MM.1S (cell line): Measurements from ENCODE around the gene COPZ1.
"Not testable (repeated sequence)": the region's sequence is repeated elsewhere in the genome, so short reads cannot be mapped to it uniquely, and the experiment has no call there.

Source experiments
- EZH2phosphoT487 ChIP-seq: fragments of 300-600 bp; sonication (generic); IDR thresholded peaks from 2 replicates; pipeline ENCODE4 v1.6.1; 2018; ENCODE audit warnings: antibody characterized with exemption, low read length
- TF ChIP-seq, protein P1 (sequence below): fragments of 300-600 bp; sonication (generic); IDR thresholded peaks from 2 replicates; pipeline ENCODE4 v1.5.1; 2016; ENCODE audit warnings: antibody characterized with exemption, low read length, mixed read lengths

- TF ChIP-seq, protein P1, sequence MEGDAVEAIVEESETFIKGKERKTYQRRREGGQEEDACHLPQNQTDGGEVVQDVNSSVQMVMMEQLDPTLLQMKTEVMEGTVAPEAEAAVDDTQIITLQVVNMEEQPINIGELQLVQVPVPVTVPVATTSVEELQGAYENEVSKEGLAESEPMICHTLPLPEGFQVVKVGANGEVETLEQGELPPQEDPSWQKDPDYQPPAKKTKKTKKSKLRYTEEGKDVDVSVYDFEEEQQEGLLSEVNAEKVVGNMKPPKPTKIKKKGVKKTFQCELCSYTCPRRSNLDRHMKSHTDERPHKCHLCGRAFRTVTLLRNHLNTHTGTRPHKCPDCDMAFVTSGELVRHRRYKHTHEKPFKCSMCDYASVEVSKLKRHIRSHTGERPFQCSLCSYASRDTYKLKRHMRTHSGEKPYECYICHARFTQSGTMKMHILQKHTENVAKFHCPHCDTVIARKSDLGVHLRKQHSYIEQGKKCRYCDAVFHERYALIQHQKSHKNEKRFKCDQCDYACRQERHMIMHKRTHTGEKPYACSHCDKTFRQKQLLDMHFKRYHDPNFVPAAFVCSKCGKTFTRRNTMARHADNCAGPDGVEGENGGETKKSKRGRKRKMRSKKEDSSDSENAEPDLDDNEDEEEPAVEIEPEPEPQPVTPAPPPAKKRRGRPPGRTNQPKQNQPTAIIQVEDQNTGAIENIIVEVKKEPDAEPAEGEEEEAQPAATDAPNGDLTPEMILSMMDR = not testable (repeated sequence)
- not testable (repeated sequence) for TF ChIP-seq EZH2phosphoT487
These were observed 29.3 kb downstream of the COPZ1 start for GRCh38 chr12:54354271-54354670.
